HepG2 (cell line): ENCODE results near the gene TBCEL. TPM values are rescaled to one million over a fixed set of nuclear protein-coding genes. Genes with fewer than 3 reads are reported as not detected.

Experiments
- AGO1 ChIP-seq: fragments of 200-400 bp; formaldehyde crosslinking; IDR thresholded peaks from 2 replicates; pipeline ENCODE4 v1.6.1; 2017; ENCODE audit warnings: mild to moderate bottlenecking, low read depth, low read length, moderate library complexity; ENCODE audit not compliant: poor library complexity, severe bottlenecking
- AHDC1 ChIP-seq: sonication (generic); formaldehyde crosslinking; IDR thresholded peaks from 2 replicates; pipeline ENCODE4 v1.5.1; 2020; ENCODE audit warnings: mild to moderate bottlenecking, missing genetic modification reagents, borderline replicate concordance
- ATF4 ChIP-seq, 2 experiments: fragments of 450-650 bp in 1 of 2; sonication (generic) in 1 of 2; formaldehyde crosslinking; IDR thresholded peaks; 2 replicates each; pipeline versions ENCODE4 v1.5.0 to v1.8.0; 2020 to 2022; ENCODE audit warnings: mild to moderate bottlenecking in 1 of 2, missing genetic modification reagents in 1 of 2
- ELF3 ChIP-seq: IDR thresholded peaks from 2 replicates; pipeline ENCODE4 v1.6.1; 2016; ENCODE audit warnings: missing genetic modification reagents, missing compliant biosample characterization
- FOXA1 ChIP-seq, 2 experiments: fragments of 450-650 bp in 1 of 2; sonication (generic) in 1 of 2; formaldehyde crosslinking in 1 of 2; IDR thresholded peaks; 2 replicates each; pipeline versions ENCODE4 v1.4.0 to v1.6.1; 2016 to 2020; ENCODE audit warnings: missing genetic modification reagents in 1 of 2
- FOXJ3 ChIP-seq: sonication (generic); formaldehyde crosslinking; IDR thresholded peaks from 2 replicates; pipeline ENCODE4 v1.4.0; 2020; ENCODE audit warnings: missing genetic modification reagents, mild to moderate bottlenecking, borderline replicate concordance
- FOXK1 ChIP-seq: sonication (generic); formaldehyde crosslinking; IDR thresholded peaks from 2 replicates; pipeline ENCODE4 v1.4.0; 2020; ENCODE audit warnings: low read depth, missing genetic modification reagents, borderline replicate concordance
- FOXO1 ChIP-seq: sonication (generic); formaldehyde crosslinking; IDR thresholded peaks from 2 replicates; pipeline ENCODE4 v1.4.0; 2020; ENCODE audit warnings: missing genetic modification reagents
- GFI1 ChIP-seq: sonication (generic); formaldehyde crosslinking; IDR thresholded peaks from 2 replicates; pipeline ENCODE4 v1.5.0; 2020; ENCODE audit warnings: missing genetic modification reagents, mild to moderate bottlenecking, borderline replicate concordance
- MLX ChIP-seq: IDR thresholded peaks from 2 replicates; pipeline ENCODE4 v1.6.1; 2016
- POLR2AphosphoS5 ChIP-seq: IDR thresholded peaks from 2 replicates; pipeline ENCODE4 v1.6.1; 2012; ENCODE audit warnings: low read depth, low read length
- RARA ChIP-seq: IDR thresholded peaks from 2 replicates; pipeline ENCODE4 v1.6.1; 2016; ENCODE audit warnings: missing genetic modification reagents, missing compliant biosample characterization
- SKIL ChIP-seq: sonication (generic); formaldehyde crosslinking; IDR thresholded peaks from 2 replicates; pipeline ENCODE4 v1.8.0; 2022; ENCODE audit warnings: missing genetic modification reagents, mild to moderate bottlenecking, moderate library complexity, borderline replicate concordance
- TOE1 ChIP-seq: sonication (generic); formaldehyde crosslinking; IDR thresholded peaks from 2 replicates; pipeline ENCODE4 v1.4.0; 2020; ENCODE audit warnings: mild to moderate bottlenecking, missing genetic modification reagents
- ZBTB3 ChIP-seq: sonication (generic); formaldehyde crosslinking; IDR thresholded peaks from 2 replicates; pipeline ENCODE4 v1.4.0; 2020; ENCODE audit warnings: low read depth, mild to moderate bottlenecking, moderate library complexity, missing genetic modification reagents, borderline replicate concordance
- ZNF251 ChIP-seq: sonication (generic); formaldehyde crosslinking; IDR thresholded peaks from 2 replicates; pipeline ENCODE4 v1.9.0; 2021; ENCODE audit warnings: mild to moderate bottlenecking, missing genetic modification reagents
- ZNF841 ChIP-seq: sonication (generic); formaldehyde crosslinking; IDR thresholded peaks from 2 replicates; pipeline ENCODE4 v1.8.1; 2023; ENCODE audit warnings: missing genetic modification reagents, borderline replicate concordance
- polyA plus RNA-seq, 8 experiments: library from polyadenylated mRNA; depleted of rRNA in 3 of 8; stranded (reverse) in 7 of 8; unstranded in 1 of 8; fragments of >200 nt; fragmentation: Illumina TruSeq in 4 of 8; extraction: Trizol in 4 of 8; gene quantifications; 2 replicates each; pipeline versions ENCODE4 v1.2.1 to v1.2.3, GENCODE V29; 2011 to 2016; ENCODE audit warnings: low read depth in 4 of 8, missing spikeins in 1 of 8, mixed read lengths in 1 of 8; ENCODE audit not compliant: insufficient read depth in 1 of 8
- total RNA-seq, 5 experiments: library from RNA; depleted of rRNA; stranded (reverse); fragments of >200 nt; fragmentation: Illumina TruSeq; extraction: Trizol; gene quantifications; 2 replicates each; pipeline ENCODE4 v1.2.3, GENCODE V29; 2016; ENCODE audit warnings: low read depth in 1 of 5
- TF ChIP-seq, protein P1 (sequence below): sonication (generic); formaldehyde crosslinking; IDR thresholded peaks from 2 replicates; pipeline ENCODE4 v1.5.0; 2020; ENCODE audit warnings: mild to moderate bottlenecking, missing genetic modification reagents, borderline replicate concordance

The TBCEL gene
- total and polyA plus RNA-seq, 2 of the 13 experiments (the other 11 are each of a cell fraction or from before 2014, with no cell fraction given) = 6.1 to 12.5 TPM

- peak; percentile 96; the same call in 1 of the 2 replicates for TF ChIP-seq AHDC1 (CRISPR knock-in tag)
- peak; percentile 27; the same call in 1 of the 2 replicates for TF ChIP-seq SKIL (CRISPR knock-in tag)
- TF ChIP-seq FOXK1 (CRISPR knock-in tag) = peak; percentile 86
- no peak for TF ChIP-seq ZNF841 (CRISPR knock-in tag)
- TF ChIP-seq FOXO1 (CRISPR knock-in tag) = peak; percentile 82
- TF ChIP-seq ZBTB3 (CRISPR knock-in tag) = no peak
- peak; percentile 95; the same call in 1 of the 2 replicates for TF ChIP-seq FOXJ3
- TF ChIP-seq RARA (CRISPR knock-in tag) = peak; percentile 75
- TF ChIP-seq MLX (CRISPR knock-in tag) = peak; percentile 87
- TF ChIP-seq ZNF251 (CRISPR knock-in tag) = no peak
- TF ChIP-seq TOE1 = no peak; the same call in 1 of the 2 replicates
- TF ChIP-seq GFI1 (CRISPR knock-in tag) = peak; percentile 100
- TF ChIP-seq, protein P1, sequence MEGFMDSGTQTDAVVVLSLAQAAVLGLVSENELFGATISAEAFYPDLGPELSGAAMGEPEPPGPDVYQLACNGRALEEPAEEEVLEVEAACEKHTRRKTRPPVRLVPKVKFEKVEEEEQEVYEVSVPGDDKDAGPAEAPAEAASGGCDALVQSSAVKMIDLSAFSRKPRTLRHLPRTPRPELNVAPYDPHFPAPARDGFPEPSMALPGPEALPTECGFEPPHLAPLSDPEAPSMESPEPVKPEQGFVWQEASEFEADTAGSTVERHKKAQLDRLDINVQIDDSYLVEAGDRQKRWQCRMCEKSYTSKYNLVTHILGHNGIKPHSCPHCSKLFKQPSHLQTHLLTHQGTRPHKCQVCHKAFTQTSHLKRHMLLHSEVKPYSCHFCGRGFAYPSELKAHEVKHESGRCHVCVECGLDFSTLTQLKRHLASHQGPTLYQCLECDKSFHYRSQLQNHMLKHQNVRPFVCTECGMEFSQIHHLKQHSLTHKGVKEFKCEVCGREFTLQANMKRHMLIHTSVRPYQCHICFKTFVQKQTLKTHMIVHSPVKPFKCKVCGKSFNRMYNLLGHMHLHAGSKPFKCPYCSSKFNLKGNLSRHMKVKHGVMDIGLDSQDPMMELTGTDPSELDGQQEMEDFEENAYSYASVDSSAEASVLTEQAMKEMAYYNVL (CRISPR knock-in tag) = peak; percentile 87; the same call in 1 of the 2 replicates
- TF ChIP-seq POLR2AphosphoS5 = peak; percentile 38; the same call in 1 of the 2 replicates
- no peak for TF ChIP-seq AGO1
- TF ChIP-seq FOXA1 (IDR thresholded peaks at IDR 0.05) = peak; percentile 93
- peak; percentile 92 for TF ChIP-seq FOXA1 (CRISPR knock-in tag; IDR thresholded peaks at IDR 0.05)
- peak; percentile 77 for TF ChIP-seq ELF3
- 0 out of 4 replicates have a peak, but pooled peaks of 1 of the 2 experiments have one; percentile 54 for TF ChIP-seq ATF4 (CRISPR knock-in tag; IDR thresholded peaks at IDR 0.05)
These were observed 43.6 kb downstream of the TBCEL start (continued) for GRCh38 chr11:121067453-121067852.
